Activated CD8-positive, alpha-beta memory T cell treated with anti-CD3 and anti-CD28 coated beads, Interleukin-2, amount 50 U/mL, for 1 hour (primary cell): Measurements from ENCODE around the gene POC5.

Source experiments
- DNase-seq: peaks from one replicate; pipeline ENCODE4 v3.0.0-alpha.2; 2020; ENCODE audit errors: extremely low read depth

The POC5 gene

DNA sequence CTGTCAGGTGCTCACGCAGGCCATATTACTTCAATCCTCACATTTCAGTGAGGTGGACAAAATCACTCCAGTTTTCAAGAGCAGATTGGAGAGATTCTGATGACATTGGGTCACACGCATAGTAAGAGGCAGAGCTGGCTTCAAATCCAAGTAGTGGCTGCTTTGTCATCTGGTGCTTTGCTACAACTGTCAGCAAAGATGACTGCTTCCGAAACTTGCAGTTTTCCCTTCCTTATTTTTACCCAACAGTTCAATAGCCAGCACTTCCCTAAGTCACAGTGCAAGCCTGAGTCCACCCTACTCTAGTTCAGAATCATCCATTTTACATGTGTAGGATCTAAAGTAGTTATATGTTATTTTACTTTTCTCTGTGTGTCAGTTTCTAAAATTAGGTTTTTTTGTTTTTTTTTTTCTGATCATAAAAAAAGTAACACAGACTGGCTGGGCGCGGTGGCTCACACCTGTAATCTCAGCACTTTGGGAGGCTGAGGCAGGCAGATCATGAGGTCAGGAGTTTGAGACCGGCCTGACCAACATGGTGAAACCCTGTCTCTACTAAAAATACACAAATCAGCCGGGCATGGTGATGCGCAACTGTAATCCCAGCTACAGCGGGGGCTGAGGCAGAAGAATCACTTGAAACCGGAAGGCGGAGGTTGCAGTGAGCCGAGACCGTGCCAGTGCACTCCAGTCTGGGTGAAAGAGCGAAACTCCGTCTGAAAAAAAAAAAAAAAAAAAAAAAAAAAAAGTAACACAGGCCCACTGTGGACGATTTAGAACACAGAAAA is 56.4 kb downstream of the POC5 start:
- no peak for DNase-seq

DNA sequence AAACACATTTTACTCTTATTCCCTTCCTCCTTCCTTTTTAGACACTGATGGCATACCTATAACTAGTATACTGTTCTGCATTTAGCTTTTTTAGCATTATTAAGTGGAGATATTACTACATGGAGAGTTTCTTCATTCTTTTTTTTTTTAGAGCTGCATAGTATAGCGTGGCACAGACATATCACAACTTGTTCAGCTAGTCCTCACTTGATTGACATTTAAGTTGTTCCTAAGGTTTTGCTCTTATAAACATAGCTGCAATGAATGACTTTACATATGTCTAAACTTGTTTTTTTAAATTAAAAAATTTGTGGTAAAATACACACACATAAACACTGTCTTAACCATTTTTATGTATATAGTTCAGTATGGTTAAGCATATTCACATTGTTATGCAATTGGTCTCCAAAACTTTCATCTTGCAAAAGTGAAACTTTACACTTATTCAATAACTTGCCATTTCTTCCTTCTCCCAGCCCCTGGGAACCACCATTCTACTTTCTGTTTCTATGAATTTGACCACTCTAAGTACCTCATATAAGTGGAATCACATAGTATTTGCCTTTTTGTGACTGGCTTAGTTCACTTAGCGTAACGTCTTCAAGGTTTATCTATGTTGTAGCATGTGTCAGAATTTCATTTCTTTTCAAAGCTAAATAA is 57.3 kb downstream of the POC5 start:
- DNase-seq, result no peak

DNA sequence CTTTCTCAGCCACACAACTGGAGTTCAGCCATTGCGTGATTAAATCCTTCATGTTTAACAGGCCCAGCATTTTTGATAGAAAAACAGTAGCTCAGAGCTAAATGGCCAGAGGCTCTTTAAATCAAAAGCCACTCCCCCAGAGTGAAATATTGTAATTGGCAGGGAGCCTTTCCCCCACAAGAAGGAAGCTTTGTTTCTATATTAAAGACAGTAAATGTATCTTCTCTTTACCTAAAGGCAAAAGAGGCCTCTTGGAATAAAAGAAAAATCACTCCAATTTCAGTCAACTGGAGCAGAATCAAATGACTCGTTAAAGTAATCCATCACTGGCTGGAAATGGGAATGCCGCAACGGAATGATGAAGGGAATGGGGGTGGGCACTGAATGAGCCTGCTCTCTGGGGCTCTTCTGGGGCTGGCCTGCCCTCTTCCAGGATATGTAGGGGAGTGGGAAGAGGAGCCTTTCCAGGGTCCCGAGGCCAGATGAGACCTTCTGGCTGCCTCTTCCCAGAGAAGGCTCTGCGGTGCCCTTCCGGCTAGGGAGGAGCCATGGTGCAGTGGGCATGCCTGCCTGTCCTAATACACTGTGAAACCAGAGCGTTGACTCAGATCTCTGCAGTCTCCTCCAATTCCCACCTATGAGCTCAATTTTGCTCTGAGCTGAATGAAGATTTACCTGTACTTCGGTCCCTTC is 60.8 kb downstream of the POC5 start:
- DNase-seq, result no peak

DNA sequence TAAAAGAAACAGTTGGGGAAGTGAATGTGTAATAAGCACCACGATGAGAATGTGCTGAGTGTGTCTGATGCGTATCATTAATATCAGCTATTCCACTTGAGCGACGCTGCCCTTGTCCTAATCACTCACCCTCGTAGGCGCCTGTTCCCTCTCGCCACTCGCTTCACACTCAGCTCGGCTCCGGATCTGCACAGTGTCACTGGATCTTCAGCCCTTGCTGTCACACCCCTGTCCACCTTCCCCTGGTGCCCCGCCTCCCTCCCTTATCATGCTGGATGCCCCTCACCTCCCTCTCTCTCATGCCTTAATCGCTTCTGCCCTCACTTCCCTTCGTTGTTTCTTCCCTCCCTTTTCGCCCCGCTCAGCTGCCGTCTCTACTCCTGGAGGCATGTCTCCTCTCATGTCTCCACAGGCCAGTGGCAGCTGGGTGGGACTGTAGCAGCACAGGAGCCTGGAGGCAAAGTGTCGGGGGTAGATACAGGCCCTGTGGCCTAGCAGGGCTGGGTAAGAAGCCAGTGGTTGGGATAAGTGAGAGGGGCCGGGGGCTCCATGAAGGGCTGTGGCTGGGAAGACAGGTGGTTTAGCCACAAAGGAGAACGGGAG is 62.4 kb downstream of the POC5 start:
- no peak for DNase-seq

DNA sequence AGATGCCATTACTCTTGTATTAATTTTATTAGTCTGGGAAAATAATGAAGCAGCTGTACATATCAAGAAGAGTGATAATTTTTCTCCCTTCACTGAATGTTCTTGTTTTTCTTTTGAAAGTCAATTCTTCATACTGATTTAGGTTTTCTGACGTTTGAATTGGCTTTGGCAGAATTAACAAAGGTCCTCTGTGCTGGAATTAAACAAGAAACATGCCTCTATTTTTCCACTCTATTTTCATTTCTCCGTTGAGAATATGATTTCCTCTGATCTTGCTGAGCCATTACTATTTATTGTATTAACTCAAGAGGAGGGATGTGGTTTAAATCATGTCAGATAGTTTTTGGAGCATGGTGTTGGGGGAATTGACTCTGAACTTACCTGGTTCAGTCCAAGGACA is 63.7 kb downstream of the POC5 start:
- no peak for DNase-seq

DNA sequence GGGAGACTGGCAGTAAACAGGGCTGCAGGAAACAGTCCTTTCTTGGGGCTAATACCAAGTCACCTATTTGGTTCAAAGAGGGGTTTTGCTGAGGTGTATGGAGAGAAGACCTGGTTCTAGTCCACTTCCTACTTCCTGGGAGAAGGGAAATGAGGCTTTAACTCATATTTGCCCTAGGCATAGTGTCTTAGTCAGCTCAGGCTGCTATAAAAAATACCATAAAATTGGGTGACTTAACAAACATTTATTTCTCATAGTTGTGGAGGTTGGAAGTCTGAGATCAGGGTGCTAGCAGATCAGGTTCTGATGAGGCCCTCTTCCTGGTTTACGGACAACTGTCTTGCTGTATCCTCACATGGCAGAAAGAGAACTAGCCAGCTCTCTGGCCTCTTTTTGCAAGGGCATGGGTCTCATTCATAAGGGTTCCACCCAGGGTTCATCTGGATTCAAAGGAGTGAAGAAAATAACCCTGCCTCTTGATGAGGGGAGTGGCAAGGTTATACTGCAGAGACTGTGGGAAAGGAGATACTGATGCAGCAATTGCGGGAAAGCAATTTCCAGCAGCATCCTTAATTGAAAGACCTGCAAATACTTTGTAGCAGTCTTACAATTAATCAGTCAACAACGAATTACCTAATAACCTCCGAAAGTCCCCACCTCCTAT is 65.5 kb downstream of the POC5 start:
- no peak for DNase-seq

DNA sequence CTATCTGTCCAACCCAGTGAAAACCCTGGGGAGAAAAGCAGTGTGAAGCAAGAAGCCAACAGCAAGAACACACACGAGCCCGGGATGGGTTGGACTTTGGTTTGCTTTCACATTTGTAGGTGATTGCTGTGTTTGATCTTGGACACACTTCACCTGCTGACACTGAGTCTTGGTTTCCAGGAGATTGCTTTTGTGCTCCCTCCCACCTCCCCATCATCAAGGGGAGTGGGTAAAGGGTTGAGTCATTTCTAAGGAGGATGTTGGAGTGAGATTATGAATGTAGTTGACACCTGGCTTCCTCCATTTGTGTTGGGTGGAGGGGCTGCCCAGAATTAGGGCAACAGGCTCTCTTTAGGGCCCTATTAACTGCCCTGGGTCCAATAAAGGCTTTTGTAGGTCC is 68.5 kb downstream of the POC5 start:
- no peak for DNase-seq

DNA sequence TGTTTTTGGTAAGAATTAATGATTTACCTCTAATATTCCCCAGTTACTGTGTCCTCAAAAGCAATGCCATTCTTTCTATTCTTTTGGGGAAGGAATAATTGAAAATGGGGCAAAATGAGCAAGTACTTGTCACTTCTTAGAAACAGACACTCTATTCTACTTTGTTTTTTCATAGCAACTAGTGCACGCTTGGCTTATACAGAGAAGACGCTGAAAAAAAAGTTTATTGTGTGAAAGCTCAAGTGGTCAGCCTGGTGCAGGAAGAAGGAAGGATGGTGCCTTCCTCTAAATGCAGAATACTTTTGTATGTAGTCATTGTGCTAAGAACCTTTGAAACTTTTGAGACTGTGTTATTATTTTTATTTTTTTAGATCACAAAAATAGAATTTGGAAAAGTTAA is 76.4 kb downstream of the POC5 start:
- DNase-seq, result no peak

DNA sequence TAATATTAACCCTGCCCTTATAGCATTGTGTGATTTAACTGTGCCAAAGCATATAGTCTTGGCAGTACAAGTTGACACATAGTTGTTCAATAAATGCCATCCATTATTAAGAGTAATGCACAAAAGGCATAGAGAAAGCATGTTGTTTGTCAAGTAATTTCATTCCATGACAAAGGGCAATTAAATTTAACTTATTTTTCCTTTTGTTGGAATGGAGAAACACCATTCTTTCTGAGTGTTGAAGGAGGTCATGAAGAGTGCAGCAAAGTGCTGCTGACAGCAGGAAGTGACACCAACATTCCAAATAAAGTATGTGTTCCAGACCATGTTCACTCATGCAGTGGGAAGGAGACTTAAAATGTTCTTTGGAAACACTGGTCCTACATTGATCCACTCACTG is 76.8 kb downstream of the POC5 start:
- DNase-seq, result no peak

DNA sequence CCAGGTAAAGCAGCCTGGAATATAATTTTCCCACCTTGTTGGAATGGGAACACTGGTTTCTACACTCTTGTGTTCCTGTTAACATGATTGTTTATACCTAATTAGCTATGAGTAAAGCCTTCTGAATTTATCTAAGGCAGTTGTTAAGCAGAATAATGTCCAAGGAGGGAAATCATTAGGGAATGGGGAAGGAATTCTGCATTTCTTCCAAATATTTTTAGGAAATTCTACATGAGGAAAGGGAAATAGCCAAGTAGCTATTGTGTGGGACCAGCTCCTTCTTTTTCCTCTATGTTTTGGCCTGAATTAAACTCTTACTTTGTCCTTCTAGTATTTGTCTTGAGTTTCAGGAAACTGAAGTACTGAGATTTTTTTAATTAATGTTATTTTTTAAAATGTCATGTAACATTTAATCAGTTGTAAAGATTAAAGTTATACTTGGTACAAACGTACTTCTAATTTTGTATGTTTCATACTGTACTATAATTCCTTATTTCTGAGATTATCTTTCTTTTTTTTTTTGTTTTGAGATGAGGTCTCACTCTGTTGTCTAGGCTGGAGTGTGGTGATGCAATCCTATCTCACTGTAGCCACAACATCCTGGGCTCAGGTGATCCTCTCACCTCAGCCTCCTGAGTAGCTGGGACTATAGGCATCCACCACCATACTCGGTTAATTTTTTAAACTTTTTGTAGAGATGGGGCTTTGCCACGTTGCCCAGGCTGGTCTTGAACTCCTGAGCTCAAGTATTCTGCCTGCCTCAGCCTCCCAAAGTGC is 77.5 kb downstream of the POC5 start:
- DNase-seq, result no peak

DNA sequence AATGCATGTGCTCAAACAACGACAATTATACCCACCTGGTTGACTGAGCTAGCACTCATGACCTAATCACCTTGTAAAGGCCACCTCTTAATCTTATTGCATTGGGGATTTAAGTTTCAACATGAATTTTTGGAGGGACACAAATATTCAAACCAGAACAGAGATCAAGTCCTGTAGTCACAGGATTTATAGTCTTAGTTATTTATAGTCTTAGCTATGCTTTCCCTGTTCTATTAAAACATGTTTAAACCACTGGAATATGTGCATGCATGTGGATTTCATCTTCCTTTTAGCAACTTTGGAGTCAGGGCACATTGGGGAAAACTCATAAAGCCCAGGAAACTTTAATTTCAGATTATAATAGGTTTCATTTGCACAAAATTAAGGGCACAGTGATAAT is 79.3 kb downstream of the POC5 start:
- DNase-seq, result no peak

DNA sequence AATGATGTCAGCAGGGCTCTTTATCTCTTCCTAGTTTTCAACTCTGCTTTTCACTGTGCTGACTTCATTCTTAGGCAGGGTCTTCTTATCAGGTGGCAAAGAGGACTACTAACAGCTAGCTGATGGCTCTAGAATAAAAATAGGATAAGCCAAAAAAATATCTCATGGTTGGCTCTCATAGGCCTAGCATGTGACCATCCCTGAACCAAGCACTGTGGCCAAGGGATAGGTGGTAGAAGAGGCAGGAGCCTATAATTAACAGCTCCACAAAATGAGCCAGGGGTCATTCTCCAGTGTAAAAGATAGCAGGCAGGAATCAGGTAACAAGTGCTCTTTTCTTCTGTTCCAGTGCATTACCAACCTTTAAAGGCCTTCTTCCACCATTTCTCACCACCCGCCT is 84.9 kb downstream of the POC5 start:
- DNase-seq, result no peak

DNA sequence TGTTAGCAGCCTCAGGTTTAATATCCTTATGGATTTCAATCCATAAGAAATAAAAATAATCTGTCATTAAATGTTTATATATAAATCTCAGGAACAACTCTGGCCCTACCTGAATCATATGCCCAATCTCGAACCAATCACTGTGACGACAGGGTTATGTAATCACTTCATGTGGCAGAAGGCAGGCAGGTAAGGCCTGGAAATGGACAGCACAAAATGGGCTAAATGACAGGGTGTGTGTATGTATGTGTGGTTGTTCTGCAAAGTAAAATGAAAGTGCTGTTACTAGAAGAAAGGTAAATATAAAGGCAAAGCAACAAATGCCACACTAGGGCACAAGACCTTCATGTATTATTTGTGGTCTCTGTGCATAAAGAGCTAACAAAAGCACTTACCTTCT is 86.4 kb downstream of the POC5 start:
- no peak for DNase-seq

DNA sequence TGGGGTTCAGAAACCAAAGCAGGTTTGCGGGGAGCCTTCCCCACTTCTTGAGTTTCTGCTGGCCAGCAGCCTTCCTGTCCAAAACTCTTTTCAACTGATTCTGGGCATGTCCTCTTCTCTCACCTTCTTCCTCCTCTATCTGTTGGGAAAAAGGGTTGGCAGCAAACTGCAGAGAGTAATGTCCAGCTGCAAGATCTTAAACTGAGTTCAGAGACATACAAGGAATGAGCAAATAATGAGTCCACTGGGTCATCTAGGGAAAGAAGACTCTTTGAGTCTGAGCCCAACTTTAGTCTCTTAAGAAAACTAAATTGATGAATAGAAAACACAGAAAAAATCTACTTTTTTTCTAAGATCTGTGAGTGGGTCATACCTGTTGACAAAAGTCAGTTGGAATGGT is 89.4 kb downstream of the POC5 start:
- DNase-seq, result no peak

DNA sequence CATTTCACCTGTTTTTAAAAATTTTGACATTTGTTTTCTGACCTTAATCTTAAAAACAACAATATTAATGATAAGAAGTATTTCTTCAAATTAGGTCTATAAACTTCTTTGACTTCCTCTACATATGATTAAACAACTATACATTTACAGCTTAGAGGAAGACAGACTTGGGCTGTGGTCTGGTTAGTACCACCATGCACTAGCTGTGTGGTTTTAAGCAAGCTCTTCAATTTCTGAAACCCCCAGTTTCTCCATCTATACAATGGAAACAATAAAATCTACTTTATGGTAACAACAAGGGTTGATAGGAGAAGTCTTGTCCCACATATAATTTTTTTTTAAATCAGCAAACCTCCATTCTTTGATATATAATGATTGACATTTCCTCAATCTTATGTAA is 90.3 kb downstream of the POC5 start:
- DNase-seq, result no peak
